ENCODE measurements around the gene SMURF1. TPM values are rescaled to one million over a fixed set of nuclear protein-coding genes. Genes with fewer than 3 reads are reported as not detected.

Gene SMURF1
- total and polyA plus RNA-seq, 2 experiments from 2014 or later: 12.4 to 21.7 TPM

- no peaks in the 10 kb centered on the region for H3K36me3 ChIP-seq (replicated peaks; ENCODE audit: insufficient read depth, low read depth)
- no peaks in the 10 kb centered on the region for H3K27me3 ChIP-seq
- peaks cover 9% of the 10 kb centered on the region for H3K4me1 ChIP-seq (ENCODE audit: insufficient read depth)
- no peak overlapping the region for H3K4me2 ChIP-seq
- peaks cover 89% of the 10 kb centered on the region for H3K79me2 ChIP-seq
- H3K27ac ChIP-seq: no peak overlapping the region
- peaks cover 6% of the 10 kb centered on the region for H4K20me1 ChIP-seq (ENCODE audit: insufficient read depth, poor library complexity, severe bottlenecking)
- no peak for TF ChIP-seq CTCF (IDR thresholded peaks at IDR 0.05; ENCODE audit: poor library complexity)
- no peak for TF ChIP-seq EZH2 (IDR thresholded peaks at IDR 0.05; ENCODE audit: borderline replicate concordance)
- no peak for TF ChIP-seq EZH2phosphoT487 (IDR thresholded peaks at IDR 0.05; ENCODE audit: low read depth, severe bottlenecking, unreplicated experiment)
- no peaks in the 10 kb centered on the region for H3K9me2 ChIP-seq (replicated peaks; ENCODE audit: insufficient read depth)
- no peak overlapping the region for H2AFZ ChIP-seq
- no peak overlapping the region for H3K4me3 ChIP-seq
- 97% methylated on average over 5 of the region's 5 CpGs for WGBS (ENCODE audit: low lambda C conversion rate, missing lambda C conversion rate)
- DNase-seq (ENCODE audit: low spot score): no peak
- H3K9me3 ChIP-seq (ENCODE audit: low read depth): no peaks in the 10 kb centered on the region
Measured at GRCh38 chr7:99086532-99086931, 57.4 kb downstream of the SMURF1 start.

GRCh38 chr7:99083733-99084132 is 60.2 kb downstream of the SMURF1 start:
- H3K4me1 ChIP-seq (ENCODE audit: insufficient read depth): peaks cover 9% of the 10 kb centered on the region
- DNase-seq (ENCODE audit: low spot score): no peak
- H3K36me3 ChIP-seq (replicated peaks; ENCODE audit: insufficient read depth, low read depth): no peaks in the 10 kb centered on the region
- peaks cover 19% of the 10 kb centered on the region for H4K20me1 ChIP-seq (ENCODE audit: insufficient read depth, poor library complexity, severe bottlenecking)
- WGBS (ENCODE audit: low lambda C conversion rate, missing lambda C conversion rate): 69% methylated on average over 3 of the region's 3 CpGs
- no peak overlapping the region for H3K4me2 ChIP-seq
- H3K27ac ChIP-seq: no peak overlapping the region
- H3K79me2 ChIP-seq: peaks cover 87% of the 10 kb centered on the region
- H2AFZ ChIP-seq: no peak overlapping the region
- H3K9me3 ChIP-seq (ENCODE audit: low read depth): no peaks in the 10 kb centered on the region
- no peak for TF ChIP-seq EZH2phosphoT487 (IDR thresholded peaks at IDR 0.05; ENCODE audit: low read depth, severe bottlenecking, unreplicated experiment)
- TF ChIP-seq EZH2 (IDR thresholded peaks at IDR 0.05; ENCODE audit: borderline replicate concordance): no peak
- TF ChIP-seq CTCF (IDR thresholded peaks at IDR 0.05; ENCODE audit: poor library complexity): no peak
- H3K4me3 ChIP-seq: no peak overlapping the region
- no peaks in the 10 kb centered on the region for H3K9me2 ChIP-seq (replicated peaks; ENCODE audit: insufficient read depth)
- no peaks in the 10 kb centered on the region for H3K27me3 ChIP-seq

- peaks cover 25% of the 10 kb centered on the region for H4K20me1 ChIP-seq (ENCODE audit: insufficient read depth, poor library complexity, severe bottlenecking)
- H3K4me3 ChIP-seq: no peak overlapping the region
- H2AFZ ChIP-seq: no peak overlapping the region
- no peaks in the 10 kb centered on the region for H3K9me3 ChIP-seq (ENCODE audit: low read depth)
- no peak for DNase-seq (ENCODE audit: low spot score)
- H3K27ac ChIP-seq: no peak overlapping the region
- H3K4me1 ChIP-seq (ENCODE audit: insufficient read depth): peaks cover 9% of the 10 kb centered on the region
- 49% methylated on average over 2 of the region's 2 CpGs for WGBS (ENCODE audit: low lambda C conversion rate, missing lambda C conversion rate)
- peaks cover 87% of the 10 kb centered on the region for H3K79me2 ChIP-seq
- no peaks in the 10 kb centered on the region for H3K36me3 ChIP-seq (replicated peaks; ENCODE audit: insufficient read depth, low read depth)
- TF ChIP-seq EZH2phosphoT487 (IDR thresholded peaks at IDR 0.05; ENCODE audit: low read depth, severe bottlenecking, unreplicated experiment) (no peak), CTCF (IDR thresholded peaks at IDR 0.05; ENCODE audit: poor library complexity) (no peak), EZH2 (IDR thresholded peaks at IDR 0.05; ENCODE audit: borderline replicate concordance) (no peak)
- no peaks in the 10 kb centered on the region for H3K27me3 ChIP-seq
- H3K9me2 ChIP-seq (replicated peaks; ENCODE audit: insufficient read depth): no peaks in the 10 kb centered on the region
- H3K4me2 ChIP-seq: no peak overlapping the region
Measured at GRCh38 chr7:99083068-99083651, 60.7 kb downstream of the SMURF1 start.

All from hepatocyte (in vitro differentiated cells).